ENCODE results near the gene CHD9. TPM values are rescaled to one million over a fixed set of nuclear protein-coding genes. Genes with fewer than 3 reads are reported as not detected.
A peak's percentile ranks its signal among the peaks of the same experiment; 100 is the strongest.

The CHD9 gene
- total RNA-seq, 1 experiment from 2014 or later, result 18.9 TPM

- H3K9ac ChIP-seq (ENCODE audit: low read length), result no peak overlapping the region
- no peak for DNase-seq (ENCODE audit: low read depth, low spot score)
- H3K27ac ChIP-seq (ENCODE audit: low read depth, low read length), result no peak overlapping the region
- no peaks in the 10 kb centered on the region for H3K9me3 ChIP-seq (ENCODE audit: control insufficient read depth in 1 of 2, insufficient read depth in 1 of 2, low read depth in 1 of 2, low read length in 2 of 2)
- H3K4me3 ChIP-seq (replicated peaks in 1 of 2; ENCODE audit: low read depth in 1 of 2, low read length in 2 of 2), result no peak overlapping the region
- no peaks in the 10 kb centered on the region for H4K20me1 ChIP-seq (ENCODE audit: insufficient read depth)
- H3K27me3 ChIP-seq (ENCODE audit: insufficient read depth, low read length), result no peaks in the 10 kb centered on the region
- TF ChIP-seq CEBPB (IDR thresholded peaks at IDR 0.05; ENCODE audit: low read depth) (no peak), ZFX (IDR thresholded peaks at IDR 0.05) (no peak), CBX3 (IDR thresholded peaks at IDR 0.05; ENCODE audit: low read depth) (no peak), SP1 (IDR thresholded peaks at IDR 0.05; ENCODE audit: low read depth) (no peak)
- TF ChIP-seq, protein P1, sequence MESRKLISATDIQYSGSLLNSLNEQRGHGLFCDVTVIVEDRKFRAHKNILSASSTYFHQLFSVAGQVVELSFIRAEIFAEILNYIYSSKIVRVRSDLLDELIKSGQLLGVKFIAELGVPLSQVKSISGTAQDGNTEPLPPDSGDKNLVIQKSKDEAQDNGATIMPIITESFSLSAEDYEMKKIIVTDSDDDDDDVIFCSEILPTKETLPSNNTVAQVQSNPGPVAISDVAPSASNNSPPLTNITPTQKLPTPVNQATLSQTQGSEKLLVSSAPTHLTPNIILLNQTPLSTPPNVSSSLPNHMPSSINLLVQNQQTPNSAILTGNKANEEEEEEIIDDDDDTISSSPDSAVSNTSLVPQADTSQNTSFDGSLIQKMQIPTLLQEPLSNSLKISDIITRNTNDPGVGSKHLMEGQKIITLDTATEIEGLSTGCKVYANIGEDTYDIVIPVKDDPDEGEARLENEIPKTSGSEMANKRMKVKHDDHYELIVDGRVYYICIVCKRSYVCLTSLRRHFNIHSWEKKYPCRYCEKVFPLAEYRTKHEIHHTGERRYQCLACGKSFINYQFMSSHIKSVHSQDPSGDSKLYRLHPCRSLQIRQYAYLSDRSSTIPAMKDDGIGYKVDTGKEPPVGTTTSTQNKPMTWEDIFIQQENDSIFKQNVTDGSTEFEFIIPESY (IDR thresholded peaks at IDR 0.05; ENCODE audit: extremely low read depth, insufficient replicate concordance, low read length), result no peak
- ChIA-PET RAD21 (ENCODE audit: low non-redundant PET in 1 of 2, low total read pairs in 2 of 2, uncharacterized antibody in 2 of 2, unreplicated experiment in 2 of 2) (no interaction called here), POLR2A (no interaction called here), CTCF (interaction anchor here (1.6 kb wide), 1 partner anchor 72 kb away, joined by 4 read pairs; no protein-coding TSS in a partner anchor)
- H3K4me2 ChIP-seq (ENCODE audit: low read length), result no peak overlapping the region
- H2AFZ ChIP-seq (ENCODE audit: low read depth, low read length, poor library complexity, severe bottlenecking), result no peak overlapping the region
- no TSS peak for BruUV-seq (replicated peaks)
- H3K79me2 ChIP-seq (ENCODE audit: insufficient read depth, low read length), result no peaks in the 10 kb centered on the region
- no peaks in the 10 kb centered on the region for H3K36me3 ChIP-seq (ENCODE audit: control insufficient read depth in 1 of 2, insufficient read depth in 2 of 2, low read length in 2 of 2)
- ATAC-seq, result no peak
- intact Hi-C loops (cut with micrococcal nuclease), result no loop called here
- no peaks in the 10 kb centered on the region for H3K9me2 ChIP-seq (ENCODE audit: insufficient read depth)
- H3K4me1 ChIP-seq (ENCODE audit: control insufficient read depth in 1 of 2, insufficient read depth in 2 of 2, low read length in 2 of 2), result no peaks in the 10 kb centered on the region
These were observed 300.3 kb downstream of the CHD9 start for GRCh38 chr16:53355064-53355463.

DNA sequence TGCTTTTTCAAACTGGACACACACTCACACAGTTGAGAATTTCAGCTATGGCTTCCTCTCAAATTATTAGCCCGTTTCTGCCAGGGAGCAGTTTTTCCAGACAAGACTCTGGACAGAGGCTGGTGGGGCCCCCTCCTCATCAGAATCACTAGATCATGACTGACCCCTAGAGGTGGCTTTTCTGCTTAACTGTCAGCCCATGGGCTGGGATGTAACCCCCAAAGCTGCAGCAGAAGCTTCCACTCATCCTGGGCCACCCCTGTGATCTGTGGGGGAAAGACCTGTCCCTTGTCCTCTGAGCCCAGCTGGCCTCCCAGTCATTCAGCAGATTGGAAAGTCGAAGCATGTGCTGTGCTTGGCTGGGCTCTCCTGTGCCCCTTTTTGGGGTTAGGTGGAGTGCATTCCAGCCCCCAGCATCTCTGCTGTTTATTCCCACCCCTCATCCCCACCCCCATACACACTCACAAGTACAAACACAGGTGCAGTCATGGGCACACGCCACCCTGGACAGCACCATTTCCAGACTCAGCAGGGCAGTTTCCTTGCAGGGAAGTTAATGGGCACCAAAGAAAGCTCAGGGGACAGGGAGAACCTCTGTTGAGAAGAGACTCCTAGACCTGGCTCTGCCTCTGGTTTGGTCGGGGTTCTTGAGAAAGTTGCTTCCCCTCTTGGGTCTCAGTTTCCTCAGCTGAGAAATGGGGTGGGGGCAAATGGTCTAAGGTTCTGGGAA is 301.9 kb downstream of the CHD9 start:
- ChIA-PET RAD21 (ENCODE audit: low non-redundant PET in 1 of 2, low total read pairs in 2 of 2, uncharacterized antibody in 2 of 2, unreplicated experiment in 2 of 2) (no interaction called here), CTCF (interaction anchor here (1.2 to 1.6 kb wide), 2 partner anchors 14 to 73 kb away, joined by 3 to 4 read pairs; no protein-coding TSS in a partner anchor), POLR2A (no interaction called here)
- no peak overlapping the region for H2AFZ ChIP-seq (ENCODE audit: low read depth, low read length, poor library complexity, severe bottlenecking)
- H3K9me2 ChIP-seq (ENCODE audit: insufficient read depth), result no peaks in the 10 kb centered on the region
- no peak overlapping the region for H3K9ac ChIP-seq (ENCODE audit: low read length)
- no peaks in the 10 kb centered on the region for H3K9me3 ChIP-seq (ENCODE audit: control insufficient read depth in 1 of 2, insufficient read depth in 1 of 2, low read depth in 1 of 2, low read length in 2 of 2)
- no peak overlapping the region for H3K4me3 ChIP-seq (replicated peaks in 1 of 2; ENCODE audit: low read depth in 1 of 2, low read length in 2 of 2)
- H3K27me3 ChIP-seq (ENCODE audit: insufficient read depth, low read length), result no peaks in the 10 kb centered on the region
- no peak for ATAC-seq
- DNase-seq (ENCODE audit: low read depth, low spot score), result no peak
- intact Hi-C loops (cut with micrococcal nuclease), result no loop called here
- no peak overlapping the region for H3K4me2 ChIP-seq (ENCODE audit: low read length)
- no peaks in the 10 kb centered on the region for H3K36me3 ChIP-seq (ENCODE audit: control insufficient read depth in 1 of 2, insufficient read depth in 2 of 2, low read length in 2 of 2)
- H4K20me1 ChIP-seq (ENCODE audit: insufficient read depth), result no peaks in the 10 kb centered on the region
- TF ChIP-seq, protein P2, sequence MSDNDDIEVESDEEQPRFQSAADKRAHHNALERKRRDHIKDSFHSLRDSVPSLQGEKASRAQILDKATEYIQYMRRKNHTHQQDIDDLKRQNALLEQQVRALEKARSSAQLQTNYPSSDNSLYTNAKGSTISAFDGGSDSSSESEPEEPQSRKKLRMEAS (IDR thresholded peaks at IDR 0.05), result no peak
- 0 out of 2 replicates have a peak, but pooled peaks have one; percentile 9 for TF ChIP-seq RAD21 (IDR thresholded peaks at IDR 0.05; ENCODE audit: low read depth)
- TF ChIP-seq, protein P3, sequence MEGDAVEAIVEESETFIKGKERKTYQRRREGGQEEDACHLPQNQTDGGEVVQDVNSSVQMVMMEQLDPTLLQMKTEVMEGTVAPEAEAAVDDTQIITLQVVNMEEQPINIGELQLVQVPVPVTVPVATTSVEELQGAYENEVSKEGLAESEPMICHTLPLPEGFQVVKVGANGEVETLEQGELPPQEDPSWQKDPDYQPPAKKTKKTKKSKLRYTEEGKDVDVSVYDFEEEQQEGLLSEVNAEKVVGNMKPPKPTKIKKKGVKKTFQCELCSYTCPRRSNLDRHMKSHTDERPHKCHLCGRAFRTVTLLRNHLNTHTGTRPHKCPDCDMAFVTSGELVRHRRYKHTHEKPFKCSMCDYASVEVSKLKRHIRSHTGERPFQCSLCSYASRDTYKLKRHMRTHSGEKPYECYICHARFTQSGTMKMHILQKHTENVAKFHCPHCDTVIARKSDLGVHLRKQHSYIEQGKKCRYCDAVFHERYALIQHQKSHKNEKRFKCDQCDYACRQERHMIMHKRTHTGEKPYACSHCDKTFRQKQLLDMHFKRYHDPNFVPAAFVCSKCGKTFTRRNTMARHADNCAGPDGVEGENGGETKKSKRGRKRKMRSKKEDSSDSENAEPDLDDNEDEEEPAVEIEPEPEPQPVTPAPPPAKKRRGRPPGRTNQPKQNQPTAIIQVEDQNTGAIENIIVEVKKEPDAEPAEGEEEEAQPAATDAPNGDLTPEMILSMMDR (IDR thresholded peaks at IDR 0.05 in 2 of 3, conservative IDR thresholded peaks at IDR 0.05 in 1 of 3; ENCODE audit: borderline replicate concordance in 1 of 3, insufficient read depth in 1 of 3, low read depth in 2 of 3, low read length in 2 of 3), result peak in 2 of 3 experiments; percentile 19 to 25; a peak in 2 of 6 replicates
- TF ChIP-seq POLR2AphosphoS5 (IDR thresholded peaks at IDR 0.05; ENCODE audit: low read depth, low read length), result no peak
- H3K27ac ChIP-seq (ENCODE audit: low read depth, low read length), result no peak overlapping the region
- H3K4me1 ChIP-seq (ENCODE audit: control insufficient read depth in 1 of 2, insufficient read depth in 2 of 2, low read length in 2 of 2), result no peaks in the 10 kb centered on the region
- no TSS peak for BruUV-seq (replicated peaks)
- H3K79me2 ChIP-seq (ENCODE audit: insufficient read depth, low read length), result no peaks in the 10 kb centered on the region

All from HCT116 (cell line).